ENCODE data around the gene GNPTG. TPM values are rescaled to one million over a fixed set of nuclear protein-coding genes. Genes with fewer than 3 reads are reported as not detected.

The GNPTG gene
- total and polyA plus RNA-seq, 5 donors from 2014 or later: 43.2 to 51.3 (median 44.5) TPM

GRCh38 chr16:1322407-1322806, 29.3 kb upstream of the GNPTG start:
- Mint-ChIP-seq H3K27ac (no peak overlapping the region), H3K36me3 (peaks cover 19% of the 10 kb centered on the region)

GRCh38 chr16:1323296-1324239, 28.2 kb upstream of the GNPTG start:
- H3K27ac ChIP-seq (ENCODE audit: insufficient read depth, low read length, poor library complexity, severe bottlenecking): no peak overlapping the region
- Mint-ChIP-seq H3K27ac (no peak overlapping the region), H3K4me3 (no peak overlapping the region), H3K9me3 (no peaks in the 10 kb centered on the region), H3K36me3 (peaks cover 8% of the 10 kb centered on the region), H3K4me1 (peaks cover 0 to 1% (median 0%) of the 10 kb centered on the region in 4 donors), H3K27me3 (no peaks in the 10 kb centered on the region)
- no peaks in the 10 kb centered on the region for H3K9me3 ChIP-seq (ENCODE audit: control insufficient read depth in 2 of 2, low read length in 2 of 2)
- H3K27me3 ChIP-seq (ENCODE audit: control insufficient read depth, insufficient read depth, low read length): no peaks in the 10 kb centered on the region
- no peak for ATAC-seq (ENCODE audit: low read depth in 2 of 2)
- no peak for DNase-seq
- no peak overlapping the region for H3K4me3 ChIP-seq (ENCODE audit: low read depth, low read length)
- no peaks in the 10 kb centered on the region for H3K4me1 ChIP-seq (ENCODE audit: control insufficient read depth, insufficient read depth, low read length, poor library complexity, severe bottlenecking)
- H3K36me3 ChIP-seq (ENCODE audit: control insufficient read depth, insufficient read depth, low read length): peaks cover 52% of the 10 kb centered on the region

More at GRCh38 chr16:1322407-1322806, 29.3 kb upstream of the GNPTG start:
- H3K27me3 ChIP-seq (ENCODE audit: control insufficient read depth, insufficient read depth, low read length): no peaks in the 10 kb centered on the region
- Mint-ChIP-seq H3K27me3 (no peaks in the 10 kb centered on the region), H3K9me3 (no peaks in the 10 kb centered on the region), H3K4me3 (no peak overlapping the region), H3K4me1 (peaks cover 0 to 6% (median 2%) of the 10 kb centered on the region in 4 donors)
- H3K4me1 ChIP-seq (ENCODE audit: control insufficient read depth, insufficient read depth, low read length, poor library complexity, severe bottlenecking): no peaks in the 10 kb centered on the region
- H3K27ac ChIP-seq (ENCODE audit: insufficient read depth, low read length, poor library complexity, severe bottlenecking): no peak overlapping the region
- no peaks in the 10 kb centered on the region for H3K9me3 ChIP-seq (ENCODE audit: control insufficient read depth in 2 of 2, low read length in 2 of 2)
- H3K4me3 ChIP-seq (ENCODE audit: low read depth, low read length): no peak overlapping the region
- DNase-seq: no peak
- peaks cover 63% of the 10 kb centered on the region for H3K36me3 ChIP-seq (ENCODE audit: control insufficient read depth, insufficient read depth, low read length)
- ATAC-seq (ENCODE audit: low read depth in 2 of 2): no peak

- Mint-ChIP-seq H3K27me3 (no peaks in the 10 kb centered on the region), H3K36me3 (peaks cover 5% of the 10 kb centered on the region), H3K9me3 (no peaks in the 10 kb centered on the region), H3K27ac (no peak overlapping the region), H3K4me3 (no peak overlapping the region), H3K4me1 (no peaks in the 10 kb centered on the region)
- Histone ChIP-seq H3K27ac (ENCODE audit: insufficient read depth, low read length, poor library complexity, severe bottlenecking) (no peak overlapping the region), H3K4me1 (ENCODE audit: control insufficient read depth, insufficient read depth, low read length, poor library complexity, severe bottlenecking) (no peaks in the 10 kb centered on the region), H3K4me3 (ENCODE audit: low read depth, low read length) (no peak overlapping the region), H3K36me3 (ENCODE audit: control insufficient read depth, insufficient read depth, low read length) (peaks cover 44% of the 10 kb centered on the region), H3K27me3 (ENCODE audit: control insufficient read depth, insufficient read depth, low read length) (no peaks in the 10 kb centered on the region), H3K9me3 (ENCODE audit: control insufficient read depth in 2 of 2, low read length in 2 of 2) (no peaks in the 10 kb centered on the region)
- DNase-seq (no peak), ATAC-seq (ENCODE audit: low read depth in 2 of 2) (no peak)
Observed at GRCh38 chr16:1324286-1324826, 27.4 kb upstream of the GNPTG start.

GRCh38 chr16:1325261-1325660, 26.5 kb upstream of the GNPTG start:
- H3K4me3 ChIP-seq (ENCODE audit: low read depth, low read length): no peak overlapping the region
- H3K36me3 ChIP-seq (ENCODE audit: control insufficient read depth, insufficient read depth, low read length): peaks cover 35% of the 10 kb centered on the region
- Mint-ChIP-seq H3K9me3 (no peaks in the 10 kb centered on the region), H3K4me3 (no peak overlapping the region), H3K27ac (no peak overlapping the region), H3K27me3 (no peaks in the 10 kb centered on the region), H3K4me1 (no peaks in the 10 kb centered on the region), H3K36me3 (peaks cover 4% of the 10 kb centered on the region)
- no peaks in the 10 kb centered on the region for H3K27me3 ChIP-seq (ENCODE audit: control insufficient read depth, insufficient read depth, low read length)
- ATAC-seq (ENCODE audit: low read depth in 2 of 2) (no peak), DNase-seq (no peak)
- peaks cover 0 to 3% of the 10 kb centered on the region in 2 experiments for H3K9me3 ChIP-seq (ENCODE audit: control insufficient read depth in 2 of 2, low read length in 2 of 2)
- no peaks in the 10 kb centered on the region for H3K4me1 ChIP-seq (ENCODE audit: control insufficient read depth, insufficient read depth, low read length, poor library complexity, severe bottlenecking)
- H3K27ac ChIP-seq (ENCODE audit: insufficient read depth, low read length, poor library complexity, severe bottlenecking): no peak overlapping the region

- H3K27ac ChIP-seq (ENCODE audit: insufficient read depth, low read length, poor library complexity, severe bottlenecking): no peak overlapping the region
- peak in 1 of 2 donors; percentile 8 for ATAC-seq (ENCODE audit: low read depth in 2 of 2)
- H3K27ac Mint-ChIP-seq: no peak overlapping the region
Observed at GRCh38 chr16:1325673-1326371, 25.9 kb upstream of the GNPTG start.

GRCh38 chr16:1326391-1326790, 25.3 kb upstream of the GNPTG start:
- Histone ChIP-seq H3K27ac (ENCODE audit: insufficient read depth, low read length, poor library complexity, severe bottlenecking) (no peak overlapping the region), H3K9me3 (ENCODE audit: control insufficient read depth in 2 of 2, low read length in 2 of 2) (peaks cover 0 to 7% of the 10 kb centered on the region in 2 experiments)

More at GRCh38 chr16:1325673-1326371, 25.9 kb upstream of the GNPTG start:
- no peak overlapping the region for H3K4me3 Mint-ChIP-seq
- H3K9me3 Mint-ChIP-seq: no peaks in the 10 kb centered on the region
- peaks cover 4% of the 10 kb centered on the region for H3K36me3 Mint-ChIP-seq
- peaks cover 0 to 7% of the 10 kb centered on the region in 2 experiments for H3K9me3 ChIP-seq (ENCODE audit: control insufficient read depth in 2 of 2, low read length in 2 of 2)
- H3K4me3 ChIP-seq (ENCODE audit: low read depth, low read length): no peak overlapping the region
- no peaks in the 10 kb centered on the region for H3K4me1 Mint-ChIP-seq
- H3K36me3 ChIP-seq (ENCODE audit: control insufficient read depth, insufficient read depth, low read length): peaks cover 30% of the 10 kb centered on the region
- no peak for DNase-seq
- H3K4me1 ChIP-seq (ENCODE audit: control insufficient read depth, insufficient read depth, low read length, poor library complexity, severe bottlenecking): no peaks in the 10 kb centered on the region
- H3K27me3 ChIP-seq (ENCODE audit: control insufficient read depth, insufficient read depth, low read length): no peaks in the 10 kb centered on the region
- no peaks in the 10 kb centered on the region for H3K27me3 Mint-ChIP-seq

GRCh38 chr16:1326946-1327618, 24.6 kb upstream of the GNPTG start:
- ATAC-seq (ENCODE audit: low read depth in 2 of 2) (no peak), DNase-seq (no peak)
- no peaks in the 10 kb centered on the region for H3K27me3 ChIP-seq (ENCODE audit: control insufficient read depth, insufficient read depth, low read length)
- Mint-ChIP-seq H3K4me3 (no peak overlapping the region), H3K9me3 (no peaks in the 10 kb centered on the region), H3K4me1 (peaks cover 0 to 9% (median 2%) of the 10 kb centered on the region in 4 donors), H3K36me3 (peaks cover 4% of the 10 kb centered on the region), H3K27ac (no peak overlapping the region), H3K27me3 (peaks cover 5% of the 10 kb centered on the region)
- no peak overlapping the region for H3K4me3 ChIP-seq (ENCODE audit: low read depth, low read length)
- no peak overlapping the region for H3K27ac ChIP-seq (ENCODE audit: insufficient read depth, low read length, poor library complexity, severe bottlenecking)
- H3K9me3 ChIP-seq (ENCODE audit: control insufficient read depth in 2 of 2, low read length in 2 of 2): peaks cover 0 to 7% of the 10 kb centered on the region in 2 experiments
- H3K4me1 ChIP-seq (ENCODE audit: control insufficient read depth, insufficient read depth, low read length, poor library complexity, severe bottlenecking): peaks cover 11% of the 10 kb centered on the region
- peaks cover 27% of the 10 kb centered on the region for H3K36me3 ChIP-seq (ENCODE audit: control insufficient read depth, insufficient read depth, low read length)

More at GRCh38 chr16:1326391-1326790, 25.3 kb upstream of the GNPTG start:
- peaks cover under 1% of the 10 kb centered on the region for H3K27me3 Mint-ChIP-seq
- H3K4me1 Mint-ChIP-seq: peaks cover 0 to 3% (median under 1%) of the 10 kb centered on the region in 4 donors
- H3K4me1 ChIP-seq (ENCODE audit: control insufficient read depth, insufficient read depth, low read length, poor library complexity, severe bottlenecking): peaks cover 4% of the 10 kb centered on the region
- H3K27ac Mint-ChIP-seq: no peak overlapping the region
- DNase-seq (no peak), ATAC-seq (ENCODE audit: low read depth in 2 of 2) (no peak)
- no peaks in the 10 kb centered on the region for H3K27me3 ChIP-seq (ENCODE audit: control insufficient read depth, insufficient read depth, low read length)
- no peaks in the 10 kb centered on the region for H3K9me3 Mint-ChIP-seq
- no peak overlapping the region for H3K4me3 ChIP-seq (ENCODE audit: low read depth, low read length)
- H3K36me3 ChIP-seq (ENCODE audit: control insufficient read depth, insufficient read depth, low read length): peaks cover 27% of the 10 kb centered on the region
- no peak overlapping the region for H3K4me3 Mint-ChIP-seq
- peaks cover 4% of the 10 kb centered on the region for H3K36me3 Mint-ChIP-seq
